Islet precursor cell (in vitro differentiated cells): Measurements from ENCODE around the gene FAM83E.
"Not testable (repeated sequence)": the region's sequence is repeated elsewhere in the genome, so short reads cannot be mapped to it uniquely, and the experiment has no call there.

ENCODE experiments used
- DNase-seq: peaks from one replicate; pipeline ENCODE4 v3.0.0-alpha.2; 2018

FAM83E gene

GRCh38 chr19:48639483-48640375 is 24.9 kb upstream of the FAM83E start:
- DNase-seq: no peak

- DNase-seq: no peak
These were observed 24.0 kb upstream of the FAM83E start for GRCh38 chr19:48638831-48639381.

- DNase-seq: peak; percentile 93
These were observed 23.3 kb upstream of the FAM83E start for GRCh38 chr19:48637948-48638830.

GRCh38 chr19:48637449-48637947 is 22.6 kb upstream of the FAM83E start:
- DNase-seq: peak; percentile 98

- DNase-seq: peak; percentile 72
These were observed 22.1 kb upstream of the FAM83E start, which contains the start of gene DBP for GRCh38 chr19:48636859-48637448. Gene DBP, minus strand, starts transcription at chr19:48637379. Its CDS starts 385 bp downstream, at chr19:48636994.

- no peak for DNase-seq
These were observed 21.3 kb upstream of the FAM83E start for GRCh38 chr19:48635966-48636858.

- DNase-seq: peak; percentile 70
These were observed 20.5 kb upstream of the FAM83E start for GRCh38 chr19:48635263-48635965.

- DNase-seq: peak; percentile 95
These were observed 19.8 kb upstream of the FAM83E start for GRCh38 chr19:48634424-48635262.

- no peak for DNase-seq
These were observed 19.1 kb upstream of the FAM83E start for GRCh38 chr19:48634036-48634342.

- peak; percentile 53 for DNase-seq
These were observed 18.5 kb upstream of the FAM83E start for GRCh38 chr19:48633148-48634035.

- DNase-seq: peak; percentile 77
These were observed 17.8 kb upstream of the FAM83E start for GRCh38 chr19:48632692-48633147.

GRCh38 chr19:48632286-48632685 is 17.4 kb upstream of the FAM83E start:
- not testable (repeated sequence) for DNase-seq

- no peak for DNase-seq
These were observed 16.3 kb upstream of the FAM83E start for GRCh38 chr19:48631225-48631624.

- peak; percentile 87 for DNase-seq
These were observed 15.6 kb upstream of the FAM83E start for GRCh38 chr19:48630296-48631063.

GRCh38 chr19:48629599-48630295 is 14.9 kb upstream of the FAM83E start:
- peak; percentile 95 for DNase-seq

GRCh38 chr19:48629297-48629598 is 14.4 kb upstream of the FAM83E start:
- peak; percentile 52 for DNase-seq

GRCh38 chr19:48628486-48629296 is 13.8 kb upstream of the FAM83E start:
- peak; percentile 54 for DNase-seq
